ENCODE results near the gene ATP5F1B.

ATP5F1B gene

DNA sequence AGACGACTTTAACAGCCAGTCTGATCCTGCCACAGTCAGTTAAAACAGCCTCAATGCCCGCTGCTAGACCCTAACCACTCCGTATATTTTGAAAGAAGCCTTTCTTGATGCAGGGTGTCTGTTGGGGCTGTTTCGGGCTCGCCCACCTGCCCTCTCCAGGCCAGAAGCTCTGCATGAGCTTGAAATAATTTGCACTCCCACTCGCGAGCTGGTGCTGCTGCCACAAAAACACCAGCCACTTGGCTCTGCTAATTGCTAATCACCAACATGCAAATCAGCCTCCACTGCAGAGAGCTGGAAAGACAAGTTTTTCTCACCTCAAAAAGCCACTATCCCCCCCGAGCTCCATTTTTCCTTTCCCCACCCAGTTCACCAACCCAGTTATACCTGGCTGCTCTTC lies 31.2 kb downstream of the ATP5F1B start:
- DNase-seq, result no peak

DNA sequence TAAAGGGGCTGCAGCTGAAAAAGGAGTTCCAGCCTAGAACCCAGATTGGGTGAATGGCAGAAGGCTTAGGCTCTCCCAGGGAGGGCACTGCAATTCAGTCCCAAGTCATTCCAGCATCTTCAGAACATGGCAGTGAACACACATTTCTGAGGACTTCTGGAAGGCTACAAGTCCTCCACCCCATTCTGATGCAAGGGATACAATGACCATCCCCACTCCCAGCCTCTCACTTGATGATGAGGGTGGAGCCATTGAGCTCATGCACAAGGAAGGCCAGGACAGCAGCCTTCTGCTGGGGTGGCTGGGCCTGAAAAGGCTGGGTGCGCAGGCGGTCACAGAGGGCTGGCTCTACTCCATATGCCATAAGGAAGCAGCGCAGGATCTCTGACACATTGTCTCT lies 41.4 kb downstream of the ATP5F1B start:
- no peak for DNase-seq

DNA sequence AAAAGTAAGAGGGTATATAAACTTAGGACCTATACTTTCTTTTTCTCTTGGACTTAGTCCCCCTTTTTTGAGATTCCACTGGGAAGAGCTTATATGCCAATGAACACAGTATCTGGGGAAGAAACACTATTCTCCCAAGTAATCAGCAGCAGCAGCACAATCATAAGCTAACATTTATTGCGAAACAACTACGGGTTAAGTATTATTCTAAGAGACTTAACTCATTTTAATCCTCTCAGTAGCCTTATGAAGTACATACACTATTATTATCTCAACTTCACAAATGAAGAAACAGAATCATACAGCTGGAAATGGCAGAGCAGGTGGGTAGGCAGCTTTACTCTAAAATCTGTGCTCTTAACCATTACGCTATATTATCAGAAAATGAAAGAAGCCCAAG lies 43.5 kb downstream of the ATP5F1B start:
- no peak for DNase-seq

DNA sequence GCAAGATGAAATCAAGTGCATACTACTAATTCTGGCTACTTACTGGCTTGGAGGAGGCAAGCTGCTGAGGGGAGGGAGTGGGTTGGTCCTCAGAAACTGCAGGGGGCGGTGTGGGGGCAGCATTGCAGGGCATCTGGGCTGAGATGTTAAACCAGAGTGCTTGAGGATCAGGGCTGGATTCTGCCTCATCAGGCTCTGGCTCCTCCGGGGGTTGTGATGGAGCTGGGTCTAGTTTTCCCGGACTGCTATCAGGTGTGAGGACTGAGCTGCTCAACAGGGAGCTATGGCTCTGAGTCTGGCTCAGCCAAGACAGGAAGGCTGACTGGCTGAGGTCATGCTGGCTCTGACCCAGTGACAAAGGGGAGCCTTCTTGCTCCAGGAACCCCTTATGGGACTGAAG lies 44.3 kb downstream of the ATP5F1B start:
- DNase-seq, result no peak

DNA sequence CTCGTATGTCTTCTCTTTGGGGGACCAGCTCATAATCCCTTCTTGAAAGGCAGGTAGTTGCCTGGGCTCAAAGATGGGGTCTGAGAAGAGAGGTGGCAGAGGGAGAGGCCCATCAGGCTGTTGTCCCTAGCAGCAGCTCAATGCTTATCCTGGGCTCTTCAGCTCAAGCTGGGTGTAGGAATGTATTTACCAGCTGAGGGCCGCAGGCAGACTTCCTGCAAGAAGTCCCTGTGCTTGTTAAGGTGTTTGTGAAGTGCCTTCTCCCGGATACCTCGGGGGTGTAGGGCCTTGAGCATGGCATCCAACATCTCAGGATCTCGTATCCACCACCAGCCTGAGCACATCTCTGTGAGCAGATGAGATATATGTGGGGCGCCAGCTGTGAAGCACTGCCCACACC lies 45.0 kb downstream of the ATP5F1B start:
- no peak for DNase-seq

DNA sequence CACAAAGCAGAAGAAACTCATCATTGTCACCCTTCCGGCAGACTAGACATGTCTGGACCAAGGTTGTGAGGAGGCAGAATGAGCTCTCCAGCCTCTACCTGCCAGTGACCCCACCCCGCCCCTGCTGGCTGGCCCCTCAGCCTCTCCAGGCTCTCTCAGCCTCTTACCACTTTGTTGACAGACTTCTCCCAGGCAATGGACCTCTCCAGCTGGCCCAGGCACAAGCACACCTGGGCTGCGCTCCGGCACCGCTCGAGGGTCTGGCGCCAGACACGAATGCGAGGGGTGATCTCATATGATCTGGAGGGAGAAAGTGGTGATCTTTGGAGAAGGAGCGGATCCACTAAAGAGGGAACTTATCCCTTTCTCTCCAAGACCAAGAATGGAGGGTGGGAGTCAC lies 46.0 kb downstream of the ATP5F1B start:
- no peak for DNase-seq

DNA sequence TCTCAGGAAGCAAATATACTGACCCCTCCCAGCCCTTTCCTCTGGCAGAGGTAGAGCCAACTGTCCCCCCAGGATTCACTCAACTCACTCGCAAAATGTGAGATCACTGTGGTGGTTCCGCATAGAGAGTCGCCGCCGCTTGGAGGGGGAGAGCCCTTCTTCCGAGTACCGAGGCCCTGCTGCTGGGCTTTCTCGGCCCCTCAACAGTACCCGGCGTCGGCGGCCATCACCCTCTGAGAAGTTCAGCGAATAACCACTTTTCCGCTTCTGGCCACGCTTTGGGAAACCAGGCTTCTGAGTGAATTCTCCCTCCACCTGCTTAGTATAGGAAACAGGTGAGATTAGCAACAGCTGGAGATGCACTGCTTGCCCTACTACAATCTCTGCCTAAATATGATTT lies 46.7 kb downstream of the ATP5F1B start:
- DNase-seq, result no peak

DNA sequence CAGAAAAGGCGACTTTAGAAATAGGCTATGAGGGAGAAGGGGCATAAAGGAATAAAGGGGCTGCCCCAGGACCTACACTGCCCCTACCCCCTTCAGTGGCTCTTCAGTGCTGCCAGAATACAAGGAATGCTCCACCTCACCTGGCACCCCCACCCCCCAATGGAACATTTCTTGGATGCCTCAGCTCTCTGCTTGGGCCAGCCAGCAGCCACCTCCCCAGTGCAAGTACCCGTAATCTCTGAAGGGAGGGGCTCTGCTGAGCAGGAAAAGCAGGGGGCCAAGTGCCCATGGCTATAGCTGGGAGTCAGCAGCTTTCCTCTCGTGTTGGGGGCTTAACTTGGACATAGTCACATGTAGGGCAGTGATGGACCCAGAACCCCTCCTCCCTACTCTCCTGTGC lies 49.0 kb downstream of the ATP5F1B start:
- DNase-seq, result no peak

DNA sequence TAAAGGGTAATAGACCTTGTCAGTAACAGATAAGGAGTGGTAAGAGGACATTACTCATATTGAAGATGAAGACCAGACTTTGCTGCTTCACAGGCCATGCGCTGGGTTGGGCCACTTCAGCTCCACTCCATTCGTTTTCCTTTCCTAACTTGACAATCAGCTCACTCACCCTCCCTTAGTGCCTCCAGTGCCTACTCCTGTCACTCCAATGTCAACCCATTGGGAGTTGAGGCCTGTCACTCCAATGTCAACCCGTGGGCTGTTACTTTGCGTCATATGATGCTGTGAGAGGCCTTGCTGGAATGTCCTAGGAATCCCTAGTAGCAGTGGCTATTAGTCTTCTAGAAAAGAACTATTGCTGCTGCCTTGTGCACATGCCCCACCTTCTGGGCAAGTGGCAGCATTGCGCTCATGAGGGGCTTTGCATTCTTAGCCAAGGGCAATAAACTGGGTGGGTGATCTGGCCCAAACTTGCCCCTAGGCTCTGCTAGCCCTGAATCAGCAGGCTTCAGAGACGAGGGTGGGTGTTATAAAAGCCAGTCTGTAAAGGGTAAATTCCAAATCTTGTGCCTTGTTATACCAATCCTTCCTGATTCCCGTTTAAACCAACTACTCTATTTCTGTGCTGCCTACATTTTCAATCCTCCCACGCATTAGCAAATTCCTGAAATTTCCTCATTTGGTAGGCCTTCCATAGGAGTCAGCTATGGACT lies 51.7 kb downstream of the ATP5F1B start:
- peak; percentile 1 for DNase-seq

DNA sequence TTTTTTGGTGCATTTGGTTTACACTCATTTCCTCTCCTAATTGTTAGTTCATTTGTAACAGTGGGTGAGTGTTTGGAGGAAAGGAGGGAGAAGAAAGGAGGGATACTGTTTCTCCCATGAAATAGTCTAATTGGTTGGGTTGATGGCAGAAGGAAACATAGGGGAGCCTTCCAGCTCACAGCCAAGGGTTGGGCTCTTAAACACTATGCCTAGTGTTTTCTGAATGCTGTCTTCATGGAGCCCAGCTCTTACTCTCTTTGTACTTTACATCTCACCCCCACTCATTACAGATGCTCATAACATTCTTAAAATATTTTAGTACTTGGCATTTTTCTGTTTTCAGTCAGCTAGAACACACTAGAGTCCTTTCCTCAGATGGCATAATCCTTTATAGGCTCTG lies 53.8 kb downstream of the ATP5F1B start:
- no peak for DNase-seq

DNA sequence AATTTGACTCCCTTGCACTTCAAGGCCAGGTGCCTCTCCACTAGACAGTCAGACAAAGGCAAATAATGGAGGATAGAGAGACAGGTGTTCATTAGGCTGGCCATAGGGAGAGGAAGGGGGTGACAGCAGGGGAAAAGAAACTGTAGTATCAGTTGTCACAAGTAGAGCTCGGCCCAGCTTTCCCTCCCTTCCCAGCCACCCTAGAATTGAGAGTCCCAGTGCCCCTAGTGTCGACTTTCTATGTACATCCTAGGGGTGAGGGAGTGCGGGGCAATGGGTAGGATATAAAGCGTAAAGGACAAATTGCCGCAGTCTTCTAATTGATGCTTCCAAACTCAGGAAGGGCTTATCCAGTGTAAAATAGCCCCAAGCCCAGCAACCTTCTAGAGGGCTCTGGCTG lies 54.7 kb downstream of the ATP5F1B start:
- peak; percentile 72 for DNase-seq

DNA sequence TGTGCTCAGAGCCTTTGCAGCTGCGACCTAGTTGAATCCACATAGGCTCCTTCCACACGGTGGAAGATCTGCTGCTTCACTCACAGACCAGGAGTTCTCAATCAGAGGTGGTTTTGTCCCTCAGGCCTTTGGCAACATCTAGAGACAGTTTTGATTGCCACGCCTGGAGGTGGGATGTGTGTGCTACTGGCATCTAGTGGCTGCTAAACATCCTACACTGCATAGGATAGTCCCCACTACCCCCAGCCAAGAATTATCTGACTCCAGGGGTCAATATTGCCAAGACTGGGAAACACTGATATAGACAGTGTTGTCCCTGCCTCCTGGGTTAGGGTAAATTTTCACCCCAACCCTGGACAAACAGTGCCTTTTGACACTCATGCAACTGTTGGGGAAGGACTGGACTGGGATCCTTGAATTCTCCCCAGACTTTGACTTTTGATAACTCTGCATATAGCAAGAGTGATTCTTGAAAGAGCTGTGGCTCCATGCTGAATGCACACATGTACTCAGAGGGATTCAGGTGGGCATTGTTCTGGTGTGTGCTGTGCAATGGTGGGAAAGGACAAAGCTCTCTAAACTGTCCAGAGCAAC lies 55.5 kb downstream of the ATP5F1B start:
- no peak for DNase-seq

DNA sequence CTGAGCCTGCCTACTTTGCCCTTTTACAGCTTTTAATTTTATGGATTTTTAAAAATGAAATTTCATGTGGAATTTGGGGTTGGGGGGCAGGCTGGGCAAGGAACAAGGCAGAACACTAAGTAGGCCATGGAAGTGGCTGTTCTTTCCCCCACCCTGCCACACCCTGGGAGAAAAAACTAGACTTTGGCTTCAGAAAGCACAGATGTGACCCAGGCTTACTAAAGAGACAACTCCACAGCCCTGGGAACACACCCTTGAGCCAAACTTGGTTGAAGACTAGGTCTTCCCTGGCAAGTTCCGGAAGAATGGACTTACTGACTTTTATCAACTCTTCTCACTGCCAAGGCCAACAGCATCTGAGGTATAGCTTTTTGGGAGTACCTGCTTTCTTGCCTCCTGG lies 56.0 kb downstream of the ATP5F1B start:
- DNase-seq, result no peak

Measured in NCI-H524 treated with DMSO at 0.1 percent for 48 hours (cell line).